K562 (cell line): ENCODE results near the gene ADPRHL1. TPM values are rescaled to one million over a fixed set of nuclear protein-coding genes. Genes with fewer than 3 reads are reported as not detected.

Source experiments
- ATAC-seq: fragments of 200-7000 bp; cut with Tn5 transposase; 3 replicates; pipeline ENCODE4 v1.9.1; 2020; ENCODE audit warnings: moderate library complexity
- BruUV-seq: library from RNA; stranded (reverse); fragments of 400-500 nt; replicated peaks from 2 replicates; lab custom pipeline; 2021; lab: Mats Ljungman, UMichigan
- CTCF ChIA-PET: fragments of 300-600 bp; formaldehyde crosslinking; extraction: SDS; loops from one replicate; lab custom pipeline; 2021; ENCODE audit warnings: low intra/inter-chr PET ratio; lab: Yijun Ruan, JAX
- POLR2A ChIA-PET: fragments of 300-600, 350-650 bp; sonication (Branson Sonifier 250); formaldehyde crosslinking; extraction: SDS; loops from one replicate; lab custom pipeline; 2021; ENCODE audit warnings: antibody characterized with exemption, inconsistent platforms; lab: Yijun Ruan, JAX
- DNase-seq, 4 experiments: peaks; one replicate each; pipeline versions ENCODE4 v3.0.0 to v3.0.0-alpha.2; 2011 to 2018; ENCODE audit warnings: low spot score in 3 of 4, mixed read lengths in 3 of 4; ENCODE audit errors: extremely low read depth in 1 of 4
- FAIRE-seq: peaks from 2 replicates; lab custom pipeline; 2011; peaks lifted over from hg19 to GRCh38; lab: Jason Lieb, UNC
- H2AFZ ChIP-seq: 2 replicates; pipeline ENCODE4 v1.6.0; 2011; ENCODE audit warnings: low read depth, low read length, control low read depth, inconsistent platforms
- H3K27ac ChIP-seq: fragments of 200-600 bp; 3 replicates; pipeline ENCODE4 v1.8.0; 2011; ENCODE audit warnings: low read depth, mild to moderate bottlenecking, control low read depth, inconsistent platforms, low read length, moderate library complexity, mixed read lengths; ENCODE audit errors: extremely low read depth
- H3K27me3 ChIP-seq, 2 experiments: fragments of 300-600 bp in 1 of 2; 2 replicates in 1 of 2; 3 replicates in 1 of 2; pipeline versions ENCODE4 v1.6.0 to v1.8.0; 2011; ENCODE audit warnings: inconsistent platforms in 2 of 2, low read length in 2 of 2, mild to moderate bottlenecking in 1 of 2, mixed read lengths in 1 of 2, moderate library complexity in 1 of 2; ENCODE audit not compliant: control insufficient read depth in 2 of 2, insufficient read depth in 2 of 2
- H3K36me3 ChIP-seq: fragments of 300-600 bp; 3 replicates; pipeline ENCODE4 v1.8.0; 2011; ENCODE audit warnings: mild to moderate bottlenecking, low read length, inconsistent platforms; ENCODE audit not compliant: control insufficient read depth, insufficient read depth
- H3K4me1 ChIP-seq, 2 experiments: fragments of 200-600 bp in 1 of 2; replicated peaks in 1 of 2; 2 replicates in 1 of 2; 3 replicates in 1 of 2; pipeline versions ENCODE4 v1.5.1 to v1.8.0; 2011; ENCODE audit warnings: inconsistent platforms in 2 of 2, low read length in 2 of 2, mild to moderate bottlenecking in 1 of 2, mixed read lengths in 1 of 2, moderate library complexity in 1 of 2; ENCODE audit not compliant: control insufficient read depth in 2 of 2, insufficient read depth in 2 of 2
- H3K4me2 ChIP-seq: 2 replicates; pipeline ENCODE4 v1.6.1; 2011; ENCODE audit warnings: low read length, control low read depth, inconsistent platforms, mixed read lengths; ENCODE audit not compliant: insufficient read depth
- H3K4me3 ChIP-seq: fragments of 200-600 bp; sonication (generic), shearing (Covaris generic); 2 replicates; pipeline ENCODE4 v1.5.1; 2016; ENCODE audit warnings: control low read depth, inconsistent platforms
- H3K79me2 ChIP-seq: fragments of 200-600 bp; 3 replicates; pipeline ENCODE4 v1.8.0; 2011; ENCODE audit warnings: low read length, inconsistent platforms; ENCODE audit not compliant: control insufficient read depth, insufficient read depth
- H3K9ac ChIP-seq, 2 experiments: 2 replicates each; pipeline versions ENCODE4 v1.6.0 to v1.6.1; 2011; ENCODE audit warnings: low read depth in 2 of 2, low read length in 2 of 2, control low read depth in 1 of 2, inconsistent platforms in 1 of 2, mild to moderate bottlenecking in 1 of 2, mixed read lengths in 1 of 2; ENCODE audit not compliant: insufficient read depth in 1 of 2
- H3K9me1 ChIP-seq: one replicate; pipeline ENCODE4 v1.6.0; 2011; ENCODE audit warnings: inconsistent platforms, mild to moderate bottlenecking, low read length, moderate library complexity; ENCODE audit not compliant: control insufficient read depth, insufficient read depth
- H3K9me3 ChIP-seq: replicated peaks from 2 replicates; pipeline ENCODE4 v1.5.1; 2011; ENCODE audit warnings: low read depth, low read length, inconsistent platforms; ENCODE audit not compliant: control insufficient read depth, insufficient read depth
- H4K20me1 ChIP-seq: replicated peaks from 2 replicates; pipeline ENCODE4 v1.6.1; 2011; ENCODE audit warnings: low read length, inconsistent platforms, mixed read lengths; ENCODE audit not compliant: control insufficient read depth, insufficient read depth
- GATA2 ChIP-seq: sonication (generic); formaldehyde crosslinking; IDR thresholded peaks from 2 replicates; pipeline ENCODE4 v1.4.0; 2020; ENCODE audit warnings: mild to moderate bottlenecking, missing genetic modification reagents
- NFATC3 ChIP-seq: fragments of 450-650 bp; IDR thresholded peaks from 2 replicates; pipeline ENCODE4 v1.6.1; 2017; ENCODE audit warnings: mild to moderate bottlenecking
- NR2F6 ChIP-seq: fragments of 450-650 bp; formaldehyde crosslinking; IDR thresholded peaks from 2 replicates; pipeline ENCODE4 v1.4.0; 2020; ENCODE audit warnings: mild to moderate bottlenecking
- RBFOX2 ChIP-seq: fragments of 200-400 bp; formaldehyde crosslinking; IDR thresholded peaks from 2 replicates; pipeline ENCODE4 v1.6.1; 2017; ENCODE audit warnings: low read depth, mild to moderate bottlenecking, low read length, moderate library complexity
- TRIM25 ChIP-seq: fragments of 450-650 bp; IDR thresholded peaks from 2 replicates; pipeline ENCODE4 v1.7.0; 2016; ENCODE audit warnings: borderline replicate concordance
- XRCC3 ChIP-seq: fragments of 450-650 bp; IDR thresholded peaks from 2 replicates; pipeline ENCODE4 v1.6.1; 2017; ENCODE audit warnings: mild to moderate bottlenecking, moderate library complexity
- ZFX ChIP-seq: sonication (generic); formaldehyde crosslinking; IDR thresholded peaks from 2 replicates; pipeline ENCODE4 v1.8.0; 2022; ENCODE audit warnings: mild to moderate bottlenecking, missing genetic modification reagents, moderate library complexity
- WGBS: fragments of 100-300 bp; shearing (Covaris generic); methylation state at CpG from one replicate; pipeline ENCODE4 v1.1.6; 2016; ENCODE audit warnings: low coverage, mixed read lengths; ENCODE audit not compliant: insufficient coverage; ENCODE audit errors: missing lambda C conversion rate; 5-methylcytosine and 5-hydroxymethylcytosine counted together
- in situ Hi-C: fragments of 300-500 bp; cut with MboI; formaldehyde crosslinking; loops from 4 replicates; pipeline ENCODE4 v1.15.0; 2018; ENCODE audit warnings: inconsistent platforms, mixed read lengths
- intact Hi-C: fragments of 100-400 bp; cut with micrococcal nuclease; formaldehyde crosslinking; loops from 2 replicates; pipeline ENCODE4 v1.14.2; 2022
- polyA plus RNA-seq, 8 experiments: library from polyadenylated mRNA; depleted of rRNA in 4 of 8; stranded (reverse) in 5 of 8; unstranded in 3 of 8; fragments of >200 nt; fragmentation: Nextera tagmentation in 2 of 8; fragmentation: Illumina TruSeq in 1 of 8; extraction: Ambion mirVana in 2 of 8; extraction: Trizol in 1 of 8; gene quantifications; 2 replicates each; pipeline versions ENCODE4 v1.2.1 to v1.2.3, GENCODE V29; 2011 to 2014; ENCODE audit warnings: inconsistent platforms in 1 of 8, missing spikeins in 1 of 8
- total RNA-seq, 7 experiments: library from RNA; depleted of rRNA in 6 of 7; stranded (reverse); fragments of >200 nt in 6 of 7; fragmentation: Illumina TruSeq in 2 of 7; extraction: Trizol in 2 of 7; gene quantifications; 2 replicates each; pipeline versions ENCODE4 v1.2.1 to v1.2.3, GENCODE V29; 2011 to 2021; ENCODE audit warnings: low replicate concordance in 1 of 7
- TF ChIP-seq, protein P1 (sequence below): IDR thresholded peaks from 2 replicates; pipeline ENCODE4 v1.6.1; 2011; ENCODE audit not compliant: insufficient read length; ENCODE audit errors: extremely low read depth
- TF ChIP-seq, protein P2 (sequence below): fragments of 200-800 bp; sonication (Bioruptor generic); IDR thresholded peaks from 2 replicates; pipeline ENCODE4 v1.6.1; 2017; ENCODE audit warnings: missing genetic modification characterization, missing compliant biosample characterization

The ADPRHL1 gene
- total and polyA plus RNA-seq, 9 of the 15 experiments (the other 6 are each of a cell fraction or from before 2014, with no cell fraction given): 0.06 to 0.76 (median 0.37) TPM; not detected in 1

- Histone ChIP-seq H3K9me1 (no peaks in the 10 kb centered on the region), H2AFZ (peak overlapping the region; percentile 34; the same call in 1 of the 2 replicates), H3K4me2 (no peak overlapping the region), H3K4me1 (peaks cover 4 to 44% of the 10 kb centered on the region in 2 experiments; a peak in 4 of 5 replicates)
- in situ Hi-C loops: no loop called here
- CTCF ChIA-PET: no interaction called here
- TF ChIP-seq RBFOX2 (0 out of 2 replicates have a peak, but pooled peaks have one; percentile 19), XRCC3 (no peak), GATA2 (CRISPR knock-in tag) (no peak)
- TF ChIP-seq, all 486 proteins: peak for 1
- no peaks in the 10 kb centered on the region for H3K9me3 ChIP-seq
- no peaks in the 10 kb centered on the region for H3K36me3 ChIP-seq
- ATAC-seq (no peak), FAIRE-seq (no peak), DNase-seq (no peak)
- POLR2A ChIA-PET: no interaction called here
- no TSS peak for BruUV-seq
- H4K20me1 ChIP-seq: no peaks in the 10 kb centered on the region
- H3K4me3 ChIP-seq: no peak overlapping the region
- H3K27ac ChIP-seq: no peak overlapping the region
- intact Hi-C loops: no loop called here
- peaks cover 8% of the 10 kb centered on the region; the same call in 2 of the 3 replicates for H3K79me2 ChIP-seq
- H3K27me3 ChIP-seq: no peaks in the 10 kb centered on the region
- H3K9ac ChIP-seq: peak overlapping the region in 1 of 2 experiments; percentile 70; a peak in 2 of 4 replicates
- WGBS: 76% methylated on average over 19 of the region's 41 CpGs
These were observed 88.2 kb downstream of the ADPRHL1 start for GRCh38 chr13:113364901-113365582.

DNA sequence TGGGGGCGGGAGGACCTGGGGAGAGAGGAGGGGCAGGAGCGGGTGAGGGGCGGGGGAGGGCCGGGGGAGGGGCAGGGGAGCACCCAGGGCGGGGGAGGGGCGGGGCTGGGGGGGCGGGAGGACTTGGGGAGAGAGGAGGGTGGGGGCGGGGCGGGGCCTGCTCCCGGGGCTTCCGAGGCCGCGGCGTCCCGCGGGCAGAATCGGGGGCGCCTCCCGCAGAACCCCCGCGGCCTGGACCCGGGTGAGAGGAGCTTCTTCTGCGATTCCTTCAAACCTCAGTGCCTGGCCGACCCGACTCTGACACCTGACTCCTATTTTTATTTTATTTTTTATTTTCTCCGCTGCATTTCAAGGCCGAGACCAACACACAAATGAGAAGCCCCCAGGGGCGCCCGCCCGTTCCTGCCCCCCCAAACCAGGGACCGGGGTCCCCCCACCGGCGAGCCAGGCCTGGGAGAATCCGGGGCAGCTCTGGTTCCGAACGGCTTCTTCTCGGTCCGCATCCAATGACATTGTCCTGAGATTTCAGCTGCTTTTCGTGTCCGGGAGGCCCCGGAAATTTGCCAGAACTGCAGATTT lies 88.9 kb downstream of the ADPRHL1 start:
- Histone ChIP-seq H3K9me1 (no peaks in the 10 kb centered on the region), H3K27me3 (no peaks in the 10 kb centered on the region), H3K36me3 (no peaks in the 10 kb centered on the region), H3K9ac (peak overlapping the region in 1 of 2 experiments; percentile 70; a peak in 2 of 4 replicates), H3K79me2 (peaks cover 8% of the 10 kb centered on the region; the same call in 2 of the 3 replicates), H2AFZ (peak overlapping the region; percentile 34), H3K4me3 (peak overlapping the region; percentile 22; the same call in 1 of the 2 replicates), H3K9me3 (no peaks in the 10 kb centered on the region), H3K4me2 (no peak overlapping the region; the same call in 1 of the 2 replicates), H3K27ac (0 out of 3 replicates have a peak overlapping the region, but pooled peaks have one; percentile 12), H3K4me1 (peaks cover 11 to 43% of the 10 kb centered on the region in 2 experiments; a peak in 4 of 5 replicates), H4K20me1 (no peaks in the 10 kb centered on the region)
- DNase-seq (peak in 1 of 4 experiments; percentile 91), ATAC-seq (no peak), FAIRE-seq (no peak)
- intact Hi-C loops (no loop called here), in situ Hi-C loops (no loop called here)
- no TSS peak for BruUV-seq
- POLR2A ChIA-PET: interaction anchor here (0.6 kb wide), 1 partner anchor 341 kb away, joined by 3 read pairs; no protein-coding TSS in a partner anchor
- CTCF ChIA-PET: no interaction called here
- WGBS: 0% methylated on average over 2 of the region's 41 CpGs
- TF ChIP-seq ZFX (CRISPR knock-in tag) (peak; percentile 59), NFATC3 (no peak), NR2F6 (no peak), TRIM25 (no peak)
- TF ChIP-seq, protein P1, sequence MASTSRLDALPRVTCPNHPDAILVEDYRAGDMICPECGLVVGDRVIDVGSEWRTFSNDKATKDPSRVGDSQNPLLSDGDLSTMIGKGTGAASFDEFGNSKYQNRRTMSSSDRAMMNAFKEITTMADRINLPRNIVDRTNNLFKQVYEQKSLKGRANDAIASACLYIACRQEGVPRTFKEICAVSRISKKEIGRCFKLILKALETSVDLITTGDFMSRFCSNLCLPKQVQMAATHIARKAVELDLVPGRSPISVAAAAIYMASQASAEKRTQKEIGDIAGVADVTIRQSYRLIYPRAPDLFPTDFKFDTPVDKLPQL: no peak
- TF ChIP-seq, protein P2, sequence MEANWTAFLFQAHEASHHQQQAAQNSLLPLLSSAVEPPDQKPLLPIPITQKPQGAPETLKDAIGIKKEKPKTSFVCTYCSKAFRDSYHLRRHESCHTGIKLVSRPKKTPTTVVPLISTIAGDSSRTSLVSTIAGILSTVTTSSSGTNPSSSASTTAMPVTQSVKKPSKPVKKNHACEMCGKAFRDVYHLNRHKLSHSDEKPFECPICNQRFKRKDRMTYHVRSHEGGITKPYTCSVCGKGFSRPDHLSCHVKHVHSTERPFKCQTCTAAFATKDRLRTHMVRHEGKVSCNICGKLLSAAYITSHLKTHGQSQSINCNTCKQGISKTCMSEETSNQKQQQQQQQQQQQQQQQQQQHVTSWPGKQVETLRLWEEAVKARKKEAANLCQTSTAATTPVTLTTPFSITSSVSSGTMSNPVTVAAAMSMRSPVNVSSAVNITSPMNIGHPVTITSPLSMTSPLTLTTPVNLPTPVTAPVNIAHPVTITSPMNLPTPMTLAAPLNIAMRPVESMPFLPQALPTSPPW: peak; percentile 94
